CD4-positive, alpha-beta memory T cell (primary cell): ENCODE measurements around the gene INPP4B. TPM values are rescaled to one million over a fixed set of nuclear protein-coding genes. Genes with fewer than 3 reads are reported as not detected.

Experiments used
- CTCF ChIA-PET: fragments of 350-600 bp; sonication (Branson Sonifier 250); formaldehyde crosslinking; loops from one replicate; lab custom pipeline; 2021; ENCODE audit warnings: inconsistent platforms; ENCODE audit not compliant: partially characterized antibody; lab: Charles Lee
- POLR2A ChIA-PET: fragments of 350-600 bp; sonication (Branson Sonifier 250); formaldehyde crosslinking; loops from one replicate; lab custom pipeline; 2021; ENCODE audit not compliant: partially characterized antibody; lab: Charles Lee
- DNase-seq, 5 donors: peaks; one replicate each; pipeline versions ENCODE4 v3.0.0 to v3.0.0-alpha.2; 2020 to 2022; ENCODE audit warnings: mixed read lengths in 1 of 5
- H3K27ac ChIP-seq: one replicate; pipeline ENCODE4 v1.7.0; 2013; ENCODE audit warnings: low read depth, low read length
- H3K27me3 ChIP-seq: 2 replicates; pipeline ENCODE4 v1.7.0; 2013; ENCODE audit warnings: mild to moderate bottlenecking, low read length, moderate library complexity; ENCODE audit not compliant: insufficient read depth
- H3K36me3 ChIP-seq: 2 replicates; pipeline ENCODE4 v1.7.0; 2013; ENCODE audit warnings: mild to moderate bottlenecking, low read length, moderate library complexity; ENCODE audit not compliant: insufficient read depth
- H3K4me1 ChIP-seq: 2 replicates; pipeline ENCODE4 v1.7.0; 2013; ENCODE audit warnings: mild to moderate bottlenecking, low read length, moderate library complexity; ENCODE audit not compliant: insufficient read depth
- H3K4me3 ChIP-seq, 2 donors: one replicate each; pipeline ENCODE4 v1.7.0; 2013; ENCODE audit warnings: low read length in 2 of 2, mild to moderate bottlenecking in 1 of 2
- H3K9me3 ChIP-seq, 2 donors: one replicate each; pipeline ENCODE4 v1.7.0; 2013; ENCODE audit warnings: low read length in 2 of 2, control low read depth in 1 of 2; ENCODE audit not compliant: control insufficient read depth in 1 of 2
- H3K27ac Mint-ChIP-seq, 7 donors: one replicate each; pipeline ENCODE4 v1.8.0; 2020 to 2021; ENCODE audit warnings: mixed read lengths in 7 of 7, mild to moderate bottlenecking in 6 of 7, inconsistent platforms in 3 of 7, moderate library complexity in 3 of 7
- H3K27me3 Mint-ChIP-seq, 2 donors: one replicate each; pipeline ENCODE4 v1.8.0; 2020 to 2021; ENCODE audit warnings: mixed read lengths in 2 of 2
- H3K36me3 Mint-ChIP-seq, 2 donors: one replicate each; pipeline ENCODE4 v1.8.0; 2020 to 2021; ENCODE audit warnings: mixed read lengths in 2 of 2, inconsistent platforms in 1 of 2, mild to moderate bottlenecking in 1 of 2
- H3K4me1 Mint-ChIP-seq, 4 donors: one replicate each; pipeline ENCODE4 v1.8.0; 2020 to 2021; ENCODE audit warnings: mixed read lengths in 4 of 4, mild to moderate bottlenecking in 1 of 4
- H3K4me3 Mint-ChIP-seq, 8 donors: one replicate each; pipeline ENCODE4 v1.8.0; 2020 to 2021; ENCODE audit warnings: mixed read lengths in 8 of 8, mild to moderate bottlenecking in 7 of 8, moderate library complexity in 6 of 8, inconsistent platforms in 3 of 8
- H3K9me3 Mint-ChIP-seq, 8 donors: one replicate each; pipeline ENCODE4 v1.8.0; 2020 to 2021; ENCODE audit warnings: mixed read lengths in 8 of 8, mild to moderate bottlenecking in 5 of 8, inconsistent platforms in 3 of 8, moderate library complexity in 1 of 8
- intact Hi-C: fragments of 100-400 bp; cut with micrococcal nuclease; formaldehyde crosslinking; loops from one replicate; pipeline ENCODE4 v1.15.1; 2023
- polyA plus RNA-seq, 2 donors: library from polyadenylated mRNA; unstranded; fragments of 300-500 nt; fragmentation: Illumina TruSeq; gene quantifications; one replicate each; pipeline ENCODE4 v1.2.3, GENCODE V29; 2021
- total RNA-seq, 2 experiments: library from RNA; stranded (reverse); gene quantifications; one replicate each; pipeline ENCODE4 v1.2.3, GENCODE V29; 2021

INPP4B gene
- total and polyA plus RNA-seq, 4 experiments from 2014 or later: 76.7 to 112 (median 80.8) TPM

- Histone ChIP-seq H3K4me1 (no peaks in the 10 kb centered on the region), H3K36me3 (no peaks in the 10 kb centered on the region), H3K27ac (no peak overlapping the region), H3K4me3 (no peak overlapping the region), H3K27me3 (no peaks in the 10 kb centered on the region), H3K9me3 (no peaks in the 10 kb centered on the region)
- ChIA-PET CTCF (interaction anchor here (1.3 kb wide), 1 partner anchor 23 kb away, joined by 3 read pairs; no protein-coding TSS in a partner anchor), POLR2A (no interaction called here)
- Mint-ChIP-seq H3K4me3 (no peak overlapping the region), H3K4me1 (peaks cover 0 to 19% (median 7%) of the 10 kb centered on the region in 4 donors), H3K27me3 (no peaks in the 10 kb centered on the region), H3K27ac (no peak overlapping the region), H3K9me3 (peaks cover 0 to 4% (median 0%) of the 10 kb centered on the region in 8 donors), H3K36me3 (peaks cover 1 to 10% of the 10 kb centered on the region in 2 donors)
- intact Hi-C loops: no loop called here
- no peak for DNase-seq
Measured at GRCh38 chr4:142463206-142463605, 382.9 kb downstream of the INPP4B start.

DNA sequence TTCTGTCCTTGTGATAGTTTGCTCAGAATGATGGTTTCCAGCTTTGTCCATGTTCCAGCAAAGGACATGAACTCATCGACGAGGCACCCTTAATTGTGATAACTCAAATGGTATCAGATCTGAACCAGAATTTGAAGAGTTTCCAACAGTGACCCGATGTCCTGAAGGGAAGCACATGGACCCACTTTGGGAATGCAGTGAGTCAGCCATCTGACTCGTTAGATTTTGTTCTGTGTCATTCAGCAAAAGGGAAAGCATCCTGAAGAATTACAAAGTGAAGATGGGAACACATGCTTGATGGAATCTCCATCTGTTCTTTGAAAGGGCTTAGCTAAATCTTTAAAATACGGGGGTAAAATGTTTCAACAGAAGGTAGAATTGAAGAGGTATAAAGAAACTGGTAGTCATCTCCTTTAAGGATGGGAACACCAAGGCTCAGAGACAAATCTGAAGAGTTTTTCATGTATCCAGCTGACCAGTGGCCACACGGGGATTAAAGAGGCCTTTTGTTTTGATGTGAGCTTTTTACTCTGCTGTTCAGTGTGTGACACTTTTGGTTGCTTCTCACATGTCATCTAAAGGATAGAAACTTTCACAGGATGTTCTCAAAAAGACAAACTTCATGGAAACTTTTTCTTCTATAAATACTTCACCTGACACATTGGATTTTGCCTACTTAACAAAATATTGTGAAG is 393.8 kb downstream of the INPP4B start:
- no peaks in the 10 kb centered on the region for H3K27me3 ChIP-seq
- H3K9me3 Mint-ChIP-seq: peaks cover 0 to 19% (median 8%) of the 10 kb centered on the region in 8 donors
- POLR2A ChIA-PET: no interaction called here
- H3K4me3 ChIP-seq: no peak overlapping the region
- intact Hi-C loops: loop anchor here (5.0 kb wide), 1 partner anchor 35 kb away; no protein-coding TSS in a partner anchor
- peaks cover 0 to 19% of the 10 kb centered on the region in 2 donors for H3K36me3 Mint-ChIP-seq
- no peaks in the 10 kb centered on the region for H3K9me3 ChIP-seq
- DNase-seq: no peak
- no peaks in the 10 kb centered on the region for H3K36me3 ChIP-seq
- CTCF ChIA-PET: no interaction called here
- H3K27me3 Mint-ChIP-seq: no peaks in the 10 kb centered on the region
- H3K4me1 Mint-ChIP-seq: peaks cover 0 to 6% (median 4%) of the 10 kb centered on the region in 4 donors
- no peak overlapping the region for H3K4me3 Mint-ChIP-seq
- no peaks in the 10 kb centered on the region for H3K4me1 ChIP-seq
- no peak overlapping the region for H3K27ac Mint-ChIP-seq
- H3K27ac ChIP-seq: no peak overlapping the region

DNA sequence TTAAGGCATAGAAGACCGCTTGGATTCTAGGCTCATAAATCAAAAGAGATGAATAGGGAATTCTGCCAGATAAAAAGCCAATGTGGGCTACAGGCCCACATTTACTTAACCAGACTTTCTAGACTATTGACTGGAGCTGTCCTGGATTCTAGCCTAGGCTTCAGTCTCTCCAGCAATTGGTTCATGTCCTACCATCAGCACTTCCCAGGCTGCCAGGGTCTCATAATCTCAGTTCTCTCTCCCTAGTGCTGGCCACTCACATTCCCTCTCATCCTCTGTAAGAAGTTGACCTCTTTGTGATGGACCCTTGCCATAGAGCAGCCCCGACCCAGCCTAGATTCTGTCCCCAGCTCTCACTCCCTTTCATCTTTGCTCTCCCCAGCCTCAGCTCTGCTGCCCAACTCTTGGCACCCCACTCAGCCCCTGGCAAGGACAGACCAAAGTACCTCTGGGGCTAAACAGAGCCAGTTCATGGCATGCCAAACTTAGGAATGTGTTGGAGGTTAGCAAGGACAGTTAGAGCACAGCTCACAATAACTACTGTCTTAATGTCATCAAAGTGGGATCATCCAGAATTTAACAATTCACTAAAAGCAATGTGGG is 396.2 kb downstream of the INPP4B start:
- no peaks in the 10 kb centered on the region for H3K27me3 Mint-ChIP-seq
- intact Hi-C loops: loop anchor here (5.0 kb wide), 1 partner anchor 37 kb away; no protein-coding TSS in a partner anchor
- no peaks in the 10 kb centered on the region for H3K27me3 ChIP-seq
- ChIA-PET CTCF (no interaction called here), POLR2A (no interaction called here)
- peaks cover 0 to 4% of the 10 kb centered on the region in 2 donors for H3K36me3 Mint-ChIP-seq
- no peak for DNase-seq
- peak overlapping the region in 2 of 7 donors; percentile 11 to 34 for H3K27ac Mint-ChIP-seq
- no peaks in the 10 kb centered on the region for H3K4me1 ChIP-seq
- peaks cover 0 to 5% (median 0%) of the 10 kb centered on the region in 8 donors for H3K9me3 Mint-ChIP-seq
- H3K4me3 ChIP-seq: no peak overlapping the region
- peaks cover 9 to 17% (median 15%) of the 10 kb centered on the region in 4 donors for H3K4me1 Mint-ChIP-seq
- no peaks in the 10 kb centered on the region for H3K9me3 ChIP-seq
- no peaks in the 10 kb centered on the region for H3K36me3 ChIP-seq
- H3K27ac ChIP-seq: no peak overlapping the region
- no peak overlapping the region for H3K4me3 Mint-ChIP-seq

GRCh38 chr4:142447009-142447408 is 399.1 kb downstream of the INPP4B start:
- Mint-ChIP-seq H3K27ac (peak overlapping the region in 3 of 7 donors; percentile 17 to 48 (median 25)), H3K27me3 (no peaks in the 10 kb centered on the region), H3K4me1 (peaks cover 12 to 29% (median 18%) of the 10 kb centered on the region in 4 donors), H3K4me3 (peak overlapping the region in 2 of 8 donors; percentile 22 to 47), H3K9me3 (peaks cover 0 to 6% (median 0%) of the 10 kb centered on the region in 8 donors), H3K36me3 (no peaks in the 10 kb centered on the region)
- CTCF ChIA-PET: no interaction called here
- H3K9me3 ChIP-seq: no peaks in the 10 kb centered on the region
- H3K27ac ChIP-seq: no peak overlapping the region
- H3K27me3 ChIP-seq: no peaks in the 10 kb centered on the region
- no peak for DNase-seq
- H3K4me3 ChIP-seq: no peak overlapping the region
- no peaks in the 10 kb centered on the region for H3K4me1 ChIP-seq
- intact Hi-C loops: no loop called here
- H3K36me3 ChIP-seq: no peaks in the 10 kb centered on the region
- POLR2A ChIA-PET: interaction anchor here (1.4 kb wide), 1 partner anchor 42 kb away, joined by 4 read pairs; no protein-coding TSS in a partner anchor

GRCh38 chr4:142443469-142443868 is 402.6 kb downstream of the INPP4B start:
- peaks cover 0 to 5% of the 10 kb centered on the region in 2 donors for H3K36me3 Mint-ChIP-seq
- H3K4me3 ChIP-seq: no peak overlapping the region
- H3K4me3 Mint-ChIP-seq: no peak overlapping the region
- no peaks in the 10 kb centered on the region for H3K27me3 ChIP-seq
- peaks cover 0 to 6% (median 1%) of the 10 kb centered on the region in 8 donors for H3K9me3 Mint-ChIP-seq
- no peak for DNase-seq
- H3K27me3 Mint-ChIP-seq: no peaks in the 10 kb centered on the region
- H3K4me1 Mint-ChIP-seq: peaks cover 14 to 24% (median 17%) of the 10 kb centered on the region in 4 donors
- ChIA-PET CTCF (interaction anchor here (0.7 to 0.9 kb wide), 2 partner anchors 87 to 280 kb away, joined by 3 read pairs; no protein-coding TSS in a partner anchor), POLR2A (no interaction called here)
- H3K4me1 ChIP-seq: no peaks in the 10 kb centered on the region
- H3K27ac Mint-ChIP-seq: peak overlapping the region in 1 of 7 donors; percentile 20
- H3K9me3 ChIP-seq: no peaks in the 10 kb centered on the region
- intact Hi-C loops: no loop called here
- no peak overlapping the region for H3K27ac ChIP-seq
- H3K36me3 ChIP-seq: no peaks in the 10 kb centered on the region

- H3K27me3 Mint-ChIP-seq: no peaks in the 10 kb centered on the region
- no peak overlapping the region for H3K4me3 Mint-ChIP-seq
- H3K4me1 Mint-ChIP-seq: peaks cover 0 to 25% (median 13%) of the 10 kb centered on the region in 4 donors
- no peaks in the 10 kb centered on the region for H3K27me3 ChIP-seq
- POLR2A ChIA-PET: no interaction called here
- no peak for DNase-seq
- H3K36me3 Mint-ChIP-seq: peaks cover 0 to 16% of the 10 kb centered on the region in 2 donors
- H3K9me3 ChIP-seq: no peaks in the 10 kb centered on the region
- no peak overlapping the region for H3K27ac ChIP-seq
- no peak overlapping the region for H3K4me3 ChIP-seq
- CTCF ChIA-PET: no interaction called here
- H3K4me1 ChIP-seq: no peaks in the 10 kb centered on the region
- H3K27ac Mint-ChIP-seq: no peak overlapping the region
- H3K36me3 ChIP-seq: no peaks in the 10 kb centered on the region
- H3K9me3 Mint-ChIP-seq: peaks cover 0 to 15% (median 5%) of the 10 kb centered on the region in 8 donors
- intact Hi-C loops: no loop called here
Measured at GRCh38 chr4:142440093-142440492, 406.0 kb downstream of the INPP4B start.
